Stimulated activated CD4-positive, alpha-beta T cell treated with anti-CD3 and anti-CD28 coated beads, Interleukin-12 subunit alpha, Interleukin-12 subunit beta, amount 100 ng/mL, for 48 hours (primary cell): ENCODE results near the gene LDB2.

Source experiments
- DNase-seq, 3 donors: peaks; one replicate each; pipeline ENCODE4 v3.0.0-alpha.2; 2020; ENCODE audit warnings: low read depth in 2 of 3, low spot score in 1 of 3

The LDB2 gene

GRCh38 chr4:16884673-16885460 lies 13.6 kb downstream of the LDB2 start:
- DNase-seq, result no peak

- no peak for DNase-seq
Observed at GRCh38 chr4:16883806-16884205, 14.6 kb downstream of the LDB2 start.

GRCh38 chr4:16881151-16881884 lies 17.1 kb downstream of the LDB2 start:
- no peak for DNase-seq

- DNase-seq, result no peak
Observed at GRCh38 chr4:16875487-16875886, 23.0 kb downstream of the LDB2 start.

- no peak for DNase-seq
Observed at GRCh38 chr4:16869594-16870245, 28.7 kb downstream of the LDB2 start.

- DNase-seq, result no peak
Observed at GRCh38 chr4:16868674-16869073, 29.8 kb downstream of the LDB2 start.

GRCh38 chr4:16867827-16868226 lies 30.6 kb downstream of the LDB2 start:
- no peak for DNase-seq

GRCh38 chr4:16866974-16867373 lies 31.5 kb downstream of the LDB2 start:
- no peak for DNase-seq

GRCh38 chr4:16865897-16866283 lies 32.6 kb downstream of the LDB2 start:
- DNase-seq, result no peak

GRCh38 chr4:16865209-16865896 lies 33.1 kb downstream of the LDB2 start:
- DNase-seq, result no peak

GRCh38 chr4:16864199-16864598 lies 34.2 kb downstream of the LDB2 start:
- DNase-seq, result no peak

GRCh38 chr4:16862697-16863096 lies 35.7 kb downstream of the LDB2 start:
- DNase-seq, result no peak

GRCh38 chr4:16860516-16860915 lies 37.9 kb downstream of the LDB2 start:
- DNase-seq, result no peak

GRCh38 chr4:16859031-16859430 lies 39.4 kb downstream of the LDB2 start:
- DNase-seq, result no peak

- DNase-seq, result no peak
Observed at GRCh38 chr4:16858275-16858752, 40.1 kb downstream of the LDB2 start.

- DNase-seq, result no peak
Observed at GRCh38 chr4:16857425-16857824, 41.0 kb downstream of the LDB2 start.

GRCh38 chr4:16853640-16854039 lies 44.8 kb downstream of the LDB2 start:
- no peak for DNase-seq

GRCh38 chr4:16852644-16853043 lies 45.8 kb downstream of the LDB2 start:
- no peak for DNase-seq

- no peak for DNase-seq
Observed at GRCh38 chr4:16852228-16852627, 46.2 kb downstream of the LDB2 start.

- DNase-seq, result no peak
Observed at GRCh38 chr4:16846540-16847117, 51.8 kb downstream of the LDB2 start.
